PC-3 (cell line): ENCODE data around the gene DYDC1. TPM values are rescaled to one million over a fixed set of nuclear protein-coding genes. Genes with fewer than 3 reads are reported as not detected.

Source experiments
- ATAC-seq: fragments of 200-7000 bp; cut with Tn5 transposase; 2 replicates; pipeline ENCODE4 v1.9.1; 2020; ENCODE audit warnings: mild to moderate bottlenecking, moderate library complexity
- BruUV-seq: library from RNA; stranded (reverse); fragments of 400-500 nt; replicated peaks from 2 replicates; lab custom pipeline; 2021; lab: Mats Ljungman, UMichigan
- CTCF ChIA-PET: fragments of 300-600 bp; sonication (Branson Sonifier 250); formaldehyde crosslinking; loops from one replicate; lab custom pipeline; 2022; ENCODE audit warnings: antibody characterized with exemption; lab: Charles Lee
- POLR2A ChIA-PET: fragments of 300-600 bp; sonication (Branson Sonifier 250); formaldehyde crosslinking; loops from one replicate; lab custom pipeline; 2022; ENCODE audit warnings: antibody characterized with exemption; ENCODE audit not compliant: unreplicated experiment; lab: Charles Lee
- DNase-seq: peaks from one replicate; pipeline ENCODE4 v3.0.0-alpha.2; 2015
- H2AFZ ChIP-seq: fragments of 300-600 bp; sonication (generic); 2 replicates; pipeline ENCODE4 v1.6.0; 2016; ENCODE audit warnings: antibody characterized with exemption, low read length
- H3F3A ChIP-seq: fragments of 300-600 bp; sonication (generic); one replicate; pipeline ENCODE4 v1.6.0; 2017; ENCODE audit warnings: antibody characterized with exemption, low read length, control low read depth, mild to moderate bottlenecking; ENCODE audit not compliant: unreplicated experiment
- H3K27ac ChIP-seq: fragments of 300-600 bp; sonication (generic); 2 replicates; pipeline ENCODE4 v1.5.1; 2016; ENCODE audit warnings: mild to moderate bottlenecking, low read length
- H3K27me3 ChIP-seq: fragments of 300-600 bp; sonication (generic); 2 replicates; pipeline ENCODE4 v1.6.1; 2016; ENCODE audit warnings: low read length, mixed read lengths
- H3K36me3 ChIP-seq: fragments of 300-600 bp; sonication (generic); 2 replicates; pipeline ENCODE4 v1.6.1; 2016; ENCODE audit warnings: low read depth, mixed run types, low read length, mixed read lengths
- H3K4me1 ChIP-seq: fragments of 300-600 bp; sonication (generic); 2 replicates; pipeline ENCODE4 v1.5.1; 2016; ENCODE audit warnings: low read length; ENCODE audit not compliant: insufficient read depth
- H3K4me2 ChIP-seq: fragments of 300-600 bp; sonication (generic); 2 replicates; pipeline ENCODE4 v1.6.0; 2016; ENCODE audit warnings: low read length
- H3K4me3 ChIP-seq: fragments of 300-600 bp; sonication (generic); 2 replicates; pipeline ENCODE4 v1.5.1; 2016; ENCODE audit warnings: mild to moderate bottlenecking, low read length, mixed read lengths
- H3K79me2 ChIP-seq: fragments of 300-600 bp; sonication (generic); 2 replicates; pipeline ENCODE4 v1.6.1; 2017; ENCODE audit warnings: low read length, mixed read lengths
- H3K9ac ChIP-seq: fragments of 300-600 bp; sonication (generic); 2 replicates; pipeline ENCODE4 v1.6.0; 2016; ENCODE audit warnings: mild to moderate bottlenecking, low read length
- H3K9me2 ChIP-seq: fragments of 300-600 bp; sonication (generic); replicated peaks from 2 replicates; pipeline ENCODE4 v1.6.1; 2016; ENCODE audit warnings: mixed run types, low read length, mixed read lengths
- H3K9me3 ChIP-seq: fragments of 300-600 bp; sonication (generic); 2 replicates; pipeline ENCODE4 v1.6.1; 2016; ENCODE audit warnings: low read length, mixed read lengths
- H4K20me1 ChIP-seq: fragments of 300-600 bp; sonication (generic); 2 replicates; pipeline ENCODE4 v1.6.1; 2016; ENCODE audit warnings: low read length, mixed read lengths
- CTCF ChIP-seq: fragments of 300-600 bp; sonication (generic); conservative IDR thresholded peaks from 2 replicates; pipeline ENCODE4 v1.5.1; 2017; ENCODE audit warnings: antibody characterized with exemption, low read depth, mild to moderate bottlenecking, low read length
- EZH2 ChIP-seq: fragments of 300-600 bp; sonication (generic); IDR thresholded peaks from one replicate; pipeline ENCODE4 v1.6.1; 2017; ENCODE audit warnings: antibody characterized with exemption, mild to moderate bottlenecking, low read length; ENCODE audit not compliant: unreplicated experiment
- EZH2phosphoT487 ChIP-seq: fragments of 300-600 bp; sonication (generic); IDR thresholded peaks from 2 replicates; pipeline ENCODE4 v1.6.1; 2018; ENCODE audit warnings: mild to moderate bottlenecking, antibody characterized with exemption, low read length, borderline replicate concordance
- intact Hi-C: fragments of 100-400 bp; cut with micrococcal nuclease; formaldehyde crosslinking; loops from 2 replicates; pipeline ENCODE4 v1.9.0; 2023
- total RNA-seq: library from RNA; depleted of rRNA; stranded (reverse); fragments of >200 nt; gene quantifications from 2 replicates; pipeline ENCODE4 v1.2.3, GENCODE V29; 2014

Gene DYDC1
- total RNA-seq, 1 experiment from 2014 or later: not detected

- no TSS peak for BruUV-seq
- POLR2A ChIA-PET: no interaction called here
- ATAC-seq: no peak
Observed at GRCh38 chr10:80323311-80323710, 33.2 kb downstream of the DYDC1 start.

GRCh38 chr10:80322711-80323110 is 33.8 kb downstream of the DYDC1 start:
- H2AFZ ChIP-seq: no peak overlapping the region
- ChIA-PET POLR2A (no interaction called here), CTCF (no interaction called here)
- no peaks in the 10 kb centered on the region for H4K20me1 ChIP-seq
- H3F3A ChIP-seq: no peaks in the 10 kb centered on the region
- no peaks in the 10 kb centered on the region for H3K4me1 ChIP-seq
- no peak overlapping the region for H3K27ac ChIP-seq
- H3K27me3 ChIP-seq: no peaks in the 10 kb centered on the region
- H3K9me3 ChIP-seq: no peaks in the 10 kb centered on the region
- no peaks in the 10 kb centered on the region for H3K9me2 ChIP-seq
- BruUV-seq: no TSS peak
- H3K4me3 ChIP-seq: no peak overlapping the region
- no peaks in the 10 kb centered on the region for H3K79me2 ChIP-seq
- no peak overlapping the region for H3K4me2 ChIP-seq
- no peak overlapping the region for H3K9ac ChIP-seq
- no peaks in the 10 kb centered on the region for H3K36me3 ChIP-seq
- TF ChIP-seq EZH2phosphoT487: no peak
- no peak for TF ChIP-seq EZH2
- no peak for TF ChIP-seq CTCF
- ATAC-seq (no peak), DNase-seq (no peak)
- intact Hi-C loops: no loop called here

More at GRCh38 chr10:80323311-80323710, 33.2 kb downstream of the DYDC1 start:
- Histone ChIP-seq H3K4me3 (no peak overlapping the region), H3K79me2 (no peaks in the 10 kb centered on the region), H2AFZ (no peak overlapping the region), H4K20me1 (no peaks in the 10 kb centered on the region), H3K27me3 (no peaks in the 10 kb centered on the region), H3K36me3 (no peaks in the 10 kb centered on the region), H3K4me1 (no peaks in the 10 kb centered on the region), H3K9ac (no peak overlapping the region), H3K27ac (no peak overlapping the region), H3K4me2 (no peak overlapping the region), H3F3A (no peaks in the 10 kb centered on the region), H3K9me3 (no peaks in the 10 kb centered on the region), H3K9me2 (no peaks in the 10 kb centered on the region)
- DNase-seq: no peak
- no peak for TF ChIP-seq EZH2
- TF ChIP-seq EZH2phosphoT487: no peak
- TF ChIP-seq CTCF: no peak
- intact Hi-C loops: no loop called here
- CTCF ChIA-PET: no interaction called here

GRCh38 chr10:80322158-80322557 is 34.4 kb downstream of the DYDC1 start:
- POLR2A ChIA-PET: no interaction called here
- no peaks in the 10 kb centered on the region for H3K9me2 ChIP-seq
- H3K27ac ChIP-seq: no peak overlapping the region
- H2AFZ ChIP-seq: no peak overlapping the region
- no peaks in the 10 kb centered on the region for H3K9me3 ChIP-seq
- no peaks in the 10 kb centered on the region for H3K79me2 ChIP-seq
- no peaks in the 10 kb centered on the region for H4K20me1 ChIP-seq
- H3K4me1 ChIP-seq: no peaks in the 10 kb centered on the region
- TF ChIP-seq EZH2phosphoT487 (no peak), EZH2 (no peak), CTCF (no peak)
- no peak overlapping the region for H3K4me2 ChIP-seq
- no peak overlapping the region for H3K9ac ChIP-seq
- no peaks in the 10 kb centered on the region for H3K27me3 ChIP-seq
- H3K4me3 ChIP-seq: no peak overlapping the region
- CTCF ChIA-PET: no interaction called here
- intact Hi-C loops: no loop called here
- H3F3A ChIP-seq: no peaks in the 10 kb centered on the region
- DNase-seq: no peak
- no TSS peak for BruUV-seq
- ATAC-seq: no peak
- no peaks in the 10 kb centered on the region for H3K36me3 ChIP-seq
